Mucosa of descending colon (tissue), 3 donors: ENCODE results near the gene P2RX5. TPM values are rescaled to one million over a fixed set of nuclear protein-coding genes. Genes with fewer than 3 reads are reported as not detected.
A peak's percentile ranks its signal among the peaks of the same experiment; 100 is the strongest.

Experiments
- ATAC-seq: fragments of 200-7000 bp; cut with Tn5 transposase; one replicate; pipeline ENCODE4 v1.9.1; 2020; ENCODE audit warnings: mild to moderate bottlenecking, moderate library complexity
- DNase-seq, 3 donors: peaks; one replicate each; pipeline ENCODE4 v3.0.0-alpha.2; 2020
- H3K36me3 ChIP-seq: fragments of 200-600 bp; one replicate; pipeline ENCODE4 v1.8.0; 2021; ENCODE audit warnings: low read depth, mild to moderate bottlenecking
- H3K4me1 ChIP-seq: fragments of 200-600 bp; one replicate; pipeline ENCODE4 v1.8.0; 2021; ENCODE audit warnings: low read depth, mild to moderate bottlenecking
- H3K4me3 ChIP-seq: fragments of 200-600 bp; one replicate; pipeline ENCODE4 v1.8.0; 2021; ENCODE audit warnings: mild to moderate bottlenecking
- H3K9me3 ChIP-seq: fragments of 200-600 bp; one replicate; pipeline ENCODE4 v1.8.0; 2021; ENCODE audit warnings: mild to moderate bottlenecking
- CTCF ChIP-seq: fragments of 200-600 bp; IDR thresholded peaks from one replicate; pipeline ENCODE4 v1.8.0; 2022; ENCODE audit warnings: antibody characterized with exemption, mild to moderate bottlenecking
- intact Hi-C, 2 donors: fragments of 100-400 bp; cut with DNase I in 1 of 2; cut with micrococcal nuclease in 1 of 2; formaldehyde crosslinking; loops; one replicate each; pipeline versions ENCODE4 v1.11.0 to v1.11.1; 2022; cut with DNase I, micrococcal nuclease
- total RNA-seq, 3 donors: library from RNA; stranded (reverse); fragmentation: NEBNext Ultra II Directional in 2 of 3; extraction: Animal tissue kit (Norgen Biotek cat#: 25700) in 2 of 3; gene quantifications; one replicate each; pipeline versions ENCODE4 v1.2.1 to v1.2.4, GENCODE V29; 2021 to 2023
- donor health status: DM: no; HTN: no; CAD: no; lungs with moderate emphysema.
- donor health status: DM: no; HTN: no; CAD: no.
- donor health status: DM: no; HTN: yes; CAD: no.

P2RX5 gene
- total RNA-seq, 3 donors from 2014 or later = 0.73 to 2.6 (median 2.2) TPM

- peak in 1 of 3 donors; percentile 58 for DNase-seq
- no peaks in the 10 kb centered on the region for H3K36me3 ChIP-seq
- intact Hi-C loops = no loop called here
- peak; percentile 28 for ATAC-seq
- H3K9me3 ChIP-seq = peaks cover 6% of the 10 kb centered on the region
- no peak overlapping the region for H3K4me3 ChIP-seq
- no peak for TF ChIP-seq CTCF
- H3K4me1 ChIP-seq = peaks cover 8% of the 10 kb centered on the region
These were observed 729 bp downstream of the P2RX5 start for GRCh38 chr17:3695129-3695722.

GRCh38 chr17:3693829-3694231 is 2.1 kb downstream of the P2RX5 start:
- Histone ChIP-seq H3K9me3 (peaks cover 6% of the 10 kb centered on the region), H3K4me3 (no peak overlapping the region), H3K4me1 (peaks cover 8% of the 10 kb centered on the region), H3K36me3 (no peaks in the 10 kb centered on the region)
- DNase-seq = peak in 1 of 3 donors; percentile 48
- peak; percentile 6 for ATAC-seq
- intact Hi-C loops = no loop called here
- no peak for TF ChIP-seq CTCF

GRCh38 chr17:3693141-3693540 is 2.8 kb downstream of the P2RX5 start:
- intact Hi-C loops = no loop called here
- peak in 1 of 3 donors; percentile 8 for DNase-seq
- no peak for ATAC-seq
- Histone ChIP-seq H3K36me3 (no peaks in the 10 kb centered on the region), H3K4me1 (peaks cover 8% of the 10 kb centered on the region), H3K9me3 (peaks cover 3% of the 10 kb centered on the region), H3K4me3 (no peak overlapping the region)
- no peak for TF ChIP-seq CTCF

- no peaks in the 10 kb centered on the region for H3K9me3 ChIP-seq
- H3K4me1 ChIP-seq = peaks cover 8% of the 10 kb centered on the region
- intact Hi-C loops = no loop called here
- DNase-seq (peak in 1 of 3 donors; percentile 17), ATAC-seq (no peak)
- H3K4me3 ChIP-seq = no peak overlapping the region
- no peak for TF ChIP-seq CTCF
- H3K36me3 ChIP-seq = no peaks in the 10 kb centered on the region
These were observed 3.6 kb downstream of the P2RX5 start for GRCh38 chr17:3692346-3692745.

- Histone ChIP-seq H3K4me3 (no peak overlapping the region), H3K36me3 (no peaks in the 10 kb centered on the region), H3K9me3 (no peaks in the 10 kb centered on the region), H3K4me1 (peaks cover 8% of the 10 kb centered on the region)
- DNase-seq = peak in 1 of 3 donors; percentile 49
- no peak for ATAC-seq
- TF ChIP-seq CTCF = no peak
- intact Hi-C loops = no loop called here
These were observed 4.3 kb downstream of the P2RX5 start for GRCh38 chr17:3691617-3692067.
